Activated gamma-delta T cell treated with Interleukin-2 at 50 U/mL for 16 hours (primary cell): ENCODE data around the gene OGFR.
A peak's percentile ranks its signal among the peaks of the same experiment; 100 is the strongest.

Experiments
- DNase-seq: peaks from one replicate; pipeline ENCODE4 v3.0.0-alpha.2; 2020

The OGFR gene

GRCh38 chr20:62804627-62805154 is at the start of gene OGFR:
Gene OGFR, plus strand, starts transcription at chr20:62804835. Its CDS starts 25 bp downstream, at chr20:62804860.
- peak; percentile 71 for DNase-seq

- DNase-seq = no peak
These were observed 49.7 kb upstream of the OGFR start for GRCh38 chr20:62754991-62755356.

GRCh38 chr20:62755817-62756724 is 48.6 kb upstream of the OGFR start:
- no peak for DNase-seq

- no peak for DNase-seq
These were observed 46.3 kb upstream of the OGFR start for GRCh38 chr20:62758226-62758912.

- no peak for DNase-seq
These were observed 44.6 kb upstream of the OGFR start for GRCh38 chr20:62759981-62760431.

- no peak for DNase-seq
These were observed 44.2 kb upstream of the OGFR start for GRCh38 chr20:62760471-62760855.

GRCh38 chr20:62760856-62761758 is 43.5 kb upstream of the OGFR start:
- DNase-seq = no peak

- DNase-seq = no peak
These were observed 42.9 kb upstream of the OGFR start for GRCh38 chr20:62761759-62762131.

GRCh38 chr20:62762376-62762775 is 42.3 kb upstream of the OGFR start:
- DNase-seq = no peak

- DNase-seq = no peak
These were observed 41.8 kb upstream of the OGFR start for GRCh38 chr20:62762801-62763368.

GRCh38 chr20:62763404-62763803 is 41.2 kb upstream of the OGFR start:
- DNase-seq = no peak

- DNase-seq = no peak
These were observed 40.3 kb upstream of the OGFR start for GRCh38 chr20:62764156-62764935.

GRCh38 chr20:62765021-62765420 is 39.6 kb upstream of the OGFR start:
- DNase-seq = no peak

- DNase-seq = no peak
These were observed 39.1 kb upstream of the OGFR start for GRCh38 chr20:62765432-62766070.

- DNase-seq = no peak
These were observed 38.6 kb upstream of the OGFR start for GRCh38 chr20:62766071-62766450.

- no peak for DNase-seq
These were observed 37.9 kb upstream of the OGFR start for GRCh38 chr20:62766716-62767115.

GRCh38 chr20:62768234-62768546 is 36.4 kb upstream of the OGFR start:
- no peak for DNase-seq

GRCh38 chr20:62768551-62769287 is 35.9 kb upstream of the OGFR start:
- no peak for DNase-seq

GRCh38 chr20:62769346-62770071 is 35.1 kb upstream of the OGFR start:
- DNase-seq = no peak
